Measurements from ENCODE around the gene AFP. TPM values are rescaled to one million over a fixed set of nuclear protein-coding genes. Genes with fewer than 3 reads are reported as not detected.

AFP gene
- total and polyA plus RNA-seq, 2 of the 13 experiments (the other 11 are each of a cell fraction or from before 2014, with no cell fraction given) = 9,434 to 13,105 TPM

DNA sequence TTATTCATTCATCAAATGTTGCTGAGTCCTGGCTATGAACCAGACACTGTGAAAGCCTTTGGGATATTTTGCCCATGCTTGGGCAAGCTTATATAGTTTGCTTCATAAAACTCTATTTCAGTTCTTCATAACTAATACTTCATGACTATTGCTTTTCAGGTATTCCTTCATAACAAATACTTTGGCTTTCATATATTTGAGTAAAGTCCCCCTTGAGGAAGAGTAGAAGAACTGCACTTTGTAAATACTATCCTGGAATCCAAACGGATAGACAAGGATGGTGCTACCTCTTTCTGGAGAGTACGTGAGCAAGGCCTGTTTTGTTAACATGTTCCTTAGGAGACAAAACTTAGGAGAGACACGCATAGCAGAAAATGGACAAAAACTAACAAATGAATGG is 1.7 kb upstream of the AFP start (continued):
- TF ChIP-seq, protein P1, sequence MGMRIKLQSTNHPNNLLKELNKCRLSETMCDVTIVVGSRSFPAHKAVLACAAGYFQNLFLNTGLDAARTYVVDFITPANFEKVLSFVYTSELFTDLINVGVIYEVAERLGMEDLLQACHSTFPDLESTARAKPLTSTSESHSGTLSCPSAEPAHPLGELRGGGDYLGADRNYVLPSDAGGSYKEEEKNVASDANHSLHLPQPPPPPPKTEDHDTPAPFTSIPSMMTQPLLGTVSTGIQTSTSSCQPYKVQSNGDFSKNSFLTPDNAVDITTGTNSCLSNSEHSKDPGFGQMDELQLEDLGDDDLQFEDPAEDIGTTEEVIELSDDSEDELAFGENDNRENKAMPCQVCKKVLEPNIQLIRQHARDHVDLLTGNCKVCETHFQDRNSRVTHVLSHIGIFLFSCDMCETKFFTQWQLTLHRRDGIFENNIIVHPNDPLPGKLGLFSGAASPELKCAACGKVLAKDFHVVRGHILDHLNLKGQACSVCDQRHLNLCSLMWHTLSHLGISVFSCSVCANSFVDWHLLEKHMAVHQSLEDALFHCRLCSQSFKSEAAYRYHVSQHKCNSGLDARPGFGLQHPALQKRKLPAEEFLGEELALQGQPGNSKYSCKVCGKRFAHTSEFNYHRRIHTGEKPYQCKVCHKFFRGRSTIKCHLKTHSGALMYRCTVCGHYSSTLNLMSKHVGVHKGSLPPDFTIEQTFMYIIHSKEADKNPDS (CRISPR knock-in tag; IDR thresholded peaks at IDR 0.05) = 0 out of 2 replicates have a peak, but pooled peaks have one; percentile 61
- TF ChIP-seq MBD4 (IDR thresholded peaks at IDR 0.05; ENCODE audit: borderline replicate concordance, low read length) = peak; percentile 38; the same call in 1 of the 2 replicates
- TF ChIP-seq, protein P2, sequence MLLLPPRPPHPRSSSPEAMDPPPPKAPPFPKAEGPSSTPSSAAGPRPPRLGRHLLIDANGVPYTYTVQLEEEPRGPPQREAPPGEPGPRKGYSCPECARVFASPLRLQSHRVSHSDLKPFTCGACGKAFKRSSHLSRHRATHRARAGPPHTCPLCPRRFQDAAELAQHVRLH (CRISPR knock-in tag; IDR thresholded peaks at IDR 0.05; ENCODE audit: borderline replicate concordance, low read depth) = no peak
- TF ChIP-seq NFIC (IDR thresholded peaks at IDR 0.05; ENCODE audit: low read length) = peak; percentile 33; the same call in 1 of the 2 replicates
- 0 out of 2 replicates have a peak, but pooled peaks have one; percentile 22 for TF ChIP-seq SIX4 (CRISPR knock-in tag; IDR thresholded peaks at IDR 0.05)
- TF ChIP-seq SMAD3 (CRISPR knock-in tag; IDR thresholded peaks at IDR 0.05) = peak; percentile 52; the same call in 1 of the 2 replicates
- TF ChIP-seq, protein P3, sequence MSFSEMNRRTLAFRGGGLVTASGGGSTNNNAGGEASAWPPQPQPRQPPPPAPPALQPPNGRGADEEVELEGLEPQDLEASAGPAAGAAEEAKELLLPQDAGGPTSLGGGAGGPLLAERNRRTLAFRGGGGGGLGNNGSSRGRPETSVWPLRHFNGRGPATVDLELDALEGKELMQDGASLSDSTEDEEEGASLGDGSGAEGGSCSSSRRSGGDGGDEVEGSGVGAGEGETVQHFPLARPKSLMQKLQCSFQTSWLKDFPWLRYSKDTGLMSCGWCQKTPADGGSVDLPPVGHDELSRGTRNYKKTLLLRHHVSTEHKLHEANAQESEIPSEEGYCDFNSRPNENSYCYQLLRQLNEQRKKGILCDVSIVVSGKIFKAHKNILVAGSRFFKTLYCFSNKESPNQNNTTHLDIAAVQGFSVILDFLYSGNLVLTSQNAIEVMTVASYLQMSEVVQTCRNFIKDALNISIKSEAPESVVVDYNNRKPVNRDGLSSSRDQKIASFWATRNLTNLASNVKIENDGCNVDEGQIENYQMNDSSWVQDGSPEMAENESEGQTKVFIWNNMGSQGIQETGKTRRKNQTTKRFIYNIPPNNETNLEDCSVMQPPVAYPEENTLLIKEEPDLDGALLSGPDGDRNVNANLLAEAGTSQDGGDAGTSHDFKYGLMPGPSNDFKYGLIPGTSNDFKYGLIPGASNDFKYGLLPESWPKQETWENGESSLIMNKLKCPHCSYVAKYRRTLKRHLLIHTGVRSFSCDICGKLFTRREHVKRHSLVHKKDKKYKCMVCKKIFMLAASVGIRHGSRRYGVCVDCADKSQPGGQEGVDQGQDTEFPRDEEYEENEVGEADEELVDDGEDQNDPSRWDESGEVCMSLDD (CRISPR knock-in tag; IDR thresholded peaks at IDR 0.05; ENCODE audit: borderline replicate concordance) = no peak
- no peak for TF ChIP-seq GTF2F1 (IDR thresholded peaks at IDR 0.05; ENCODE audit: low read length)
- TF ChIP-seq, protein P4, sequence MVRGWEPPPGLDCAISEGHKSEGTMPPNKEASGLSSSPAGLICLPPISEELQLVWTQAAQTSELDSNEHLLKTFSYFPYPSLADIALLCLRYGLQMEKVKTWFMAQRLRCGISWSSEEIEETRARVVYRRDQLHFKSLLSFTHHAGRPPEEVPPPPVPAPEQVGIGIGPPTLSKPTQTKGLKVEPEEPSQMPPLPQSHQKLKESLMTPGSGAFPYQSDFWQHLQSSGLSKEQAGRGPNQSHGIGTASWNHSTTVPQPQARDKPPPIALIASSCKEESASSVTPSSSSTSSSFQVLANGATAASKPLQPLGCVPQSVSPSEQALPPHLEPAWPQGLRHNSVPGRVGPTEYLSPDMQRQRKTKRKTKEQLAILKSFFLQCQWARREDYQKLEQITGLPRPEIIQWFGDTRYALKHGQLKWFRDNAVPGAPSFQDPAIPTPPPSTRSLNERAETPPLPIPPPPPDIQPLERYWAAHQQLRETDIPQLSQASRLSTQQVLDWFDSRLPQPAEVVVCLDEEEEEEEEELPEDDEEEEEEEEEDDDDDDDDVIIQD (CRISPR knock-in tag; IDR thresholded peaks at IDR 0.05; ENCODE audit: low read depth) = peak; percentile 53; the same call in 1 of the 2 replicates
- peak; percentile 73; the same call in 1 of the 2 replicates for TF ChIP-seq ZNF644 (CRISPR knock-in tag; IDR thresholded peaks at IDR 0.05; ENCODE audit: low read depth)
- no peak for TF ChIP-seq ZBTB3 (CRISPR knock-in tag; IDR thresholded peaks at IDR 0.05; ENCODE audit: borderline replicate concordance, low read depth)
- 0 out of 2 replicates have a peak, but pooled peaks have one; percentile 37 for TF ChIP-seq ELF3 (CRISPR knock-in tag; IDR thresholded peaks at IDR 0.05)
- peak; percentile 27; the same call in 1 of the 2 replicates for TF ChIP-seq ZNF614 (CRISPR knock-in tag; IDR thresholded peaks at IDR 0.05; ENCODE audit: borderline replicate concordance)
- 0 out of 2 replicates have a peak, but pooled peaks have one; percentile 40 for TF ChIP-seq HMG20A (CRISPR knock-in tag; IDR thresholded peaks at IDR 0.05; ENCODE audit: borderline replicate concordance)
- peak; percentile 31; the same call in 1 of the 2 replicates for TF ChIP-seq MIER3 (CRISPR knock-in tag; IDR thresholded peaks at IDR 0.05; ENCODE audit: borderline replicate concordance)
- TF ChIP-seq POLR2AphosphoS5 (IDR thresholded peaks at IDR 0.05; ENCODE audit: low read depth, low read length) = peak; percentile 30; the same call in 1 of the 2 replicates
- TF ChIP-seq, protein P5, sequence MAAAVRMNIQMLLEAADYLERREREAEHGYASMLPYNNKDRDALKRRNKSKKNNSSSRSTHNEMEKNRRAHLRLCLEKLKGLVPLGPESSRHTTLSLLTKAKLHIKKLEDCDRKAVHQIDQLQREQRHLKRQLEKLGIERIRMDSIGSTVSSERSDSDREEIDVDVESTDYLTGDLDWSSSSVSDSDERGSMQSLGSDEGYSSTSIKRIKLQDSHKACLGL (CRISPR knock-in tag; IDR thresholded peaks at IDR 0.05) = no peak
- peak; percentile 22; the same call in 1 of the 2 replicates for TF ChIP-seq KDM5A (IDR thresholded peaks at IDR 0.05; ENCODE audit: borderline replicate concordance, low read length)
- no peak for TF ChIP-seq NCOA1 (CRISPR knock-in tag; IDR thresholded peaks at IDR 0.05)
- TF ChIP-seq, protein P6, sequence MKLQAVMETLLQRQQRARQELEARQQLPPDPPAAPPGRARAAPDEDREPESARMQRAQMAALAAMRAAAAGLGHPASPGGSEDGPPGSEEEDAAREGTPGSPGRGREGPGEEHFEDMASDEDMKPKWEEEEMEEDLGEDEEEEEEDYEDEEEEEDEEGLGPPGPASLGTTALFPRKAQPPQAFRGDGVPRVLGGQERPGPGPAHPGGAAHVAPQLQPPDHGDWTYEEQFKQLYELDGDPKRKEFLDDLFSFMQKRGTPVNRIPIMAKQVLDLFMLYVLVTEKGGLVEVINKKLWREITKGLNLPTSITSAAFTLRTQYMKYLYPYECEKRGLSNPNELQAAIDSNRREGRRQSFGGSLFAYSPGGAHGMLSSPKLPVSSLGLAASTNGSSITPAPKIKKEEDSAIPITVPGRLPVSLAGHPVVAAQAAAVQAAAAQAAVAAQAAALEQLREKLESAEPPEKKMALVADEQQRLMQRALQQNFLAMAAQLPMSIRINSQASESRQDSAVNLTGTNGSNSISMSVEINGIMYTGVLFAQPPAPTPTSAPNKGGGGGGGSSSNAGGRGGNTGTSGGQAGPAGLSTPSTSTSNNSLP (IDR thresholded peaks at IDR 0.05; ENCODE audit: low read depth, low read length) = peak; percentile 78
